ENCODE measurements around the gene DBF4.

- no peak for TF ChIP-seq POLR2A (IDR thresholded peaks at IDR 0.05)
- TF ChIP-seq, protein P1, sequence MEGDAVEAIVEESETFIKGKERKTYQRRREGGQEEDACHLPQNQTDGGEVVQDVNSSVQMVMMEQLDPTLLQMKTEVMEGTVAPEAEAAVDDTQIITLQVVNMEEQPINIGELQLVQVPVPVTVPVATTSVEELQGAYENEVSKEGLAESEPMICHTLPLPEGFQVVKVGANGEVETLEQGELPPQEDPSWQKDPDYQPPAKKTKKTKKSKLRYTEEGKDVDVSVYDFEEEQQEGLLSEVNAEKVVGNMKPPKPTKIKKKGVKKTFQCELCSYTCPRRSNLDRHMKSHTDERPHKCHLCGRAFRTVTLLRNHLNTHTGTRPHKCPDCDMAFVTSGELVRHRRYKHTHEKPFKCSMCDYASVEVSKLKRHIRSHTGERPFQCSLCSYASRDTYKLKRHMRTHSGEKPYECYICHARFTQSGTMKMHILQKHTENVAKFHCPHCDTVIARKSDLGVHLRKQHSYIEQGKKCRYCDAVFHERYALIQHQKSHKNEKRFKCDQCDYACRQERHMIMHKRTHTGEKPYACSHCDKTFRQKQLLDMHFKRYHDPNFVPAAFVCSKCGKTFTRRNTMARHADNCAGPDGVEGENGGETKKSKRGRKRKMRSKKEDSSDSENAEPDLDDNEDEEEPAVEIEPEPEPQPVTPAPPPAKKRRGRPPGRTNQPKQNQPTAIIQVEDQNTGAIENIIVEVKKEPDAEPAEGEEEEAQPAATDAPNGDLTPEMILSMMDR (IDR thresholded peaks at IDR 0.05): peak in 1 of 4 experiments; percentile 14
Observed at GRCh38 chr7:87885018-87885417, 8.7 kb downstream of the DBF4 start.
